ENCODE results near the gene ZKSCAN3.
"Not testable (repeated sequence)": the region's sequence is repeated elsewhere in the genome, so short reads cannot be mapped to it uniquely, and the experiment has no call there.

The ZKSCAN3 gene

GRCh38 chr6:28343898-28344677 lies 5.7 kb upstream of the ZKSCAN3 start:
- DNase-seq (ENCODE audit: low read depth in 2 of 2), result no peak

GRCh38 chr6:28345201-28345600 lies 4.5 kb upstream of the ZKSCAN3 start:
- no peak for DNase-seq (ENCODE audit: low read depth in 2 of 2)

- DNase-seq (ENCODE audit: low read depth in 2 of 2), result no peak
Observed at GRCh38 chr6:28347119-28347518, 2.6 kb upstream of the ZKSCAN3 start.

GRCh38 chr6:28349344-28349891 lies 329 bp upstream of the ZKSCAN3 start:
- DNase-seq (ENCODE audit: low read depth in 2 of 2), result no peak

- no peak for DNase-seq (ENCODE audit: low read depth in 2 of 2)
Observed at GRCh38 chr6:28351087-28351486, 1.3 kb downstream of the ZKSCAN3 start.

- DNase-seq (ENCODE audit: low read depth in 2 of 2), result no peak
Observed at GRCh38 chr6:28351493-28351925, 1.8 kb downstream of the ZKSCAN3 start.

- no peak for DNase-seq (ENCODE audit: low read depth in 2 of 2)
Observed at GRCh38 chr6:28353356-28353755, 3.6 kb downstream of the ZKSCAN3 start.

- no peak for DNase-seq (ENCODE audit: low read depth in 2 of 2)
Observed at GRCh38 chr6:28353981-28354676, 4.4 kb downstream of the ZKSCAN3 start.

GRCh38 chr6:28354688-28355554 lies 5.2 kb downstream of the ZKSCAN3 start:
- no peak for DNase-seq (ENCODE audit: low read depth in 2 of 2)

- DNase-seq (ENCODE audit: low read depth in 2 of 2), result peak in 1 of 2 donors; percentile 44
Observed at GRCh38 chr6:28355743-28356665, 6.3 kb downstream of the ZKSCAN3 start.

GRCh38 chr6:28356666-28357020 lies 6.9 kb downstream of the ZKSCAN3 start:
- no peak for DNase-seq (ENCODE audit: low read depth in 2 of 2)

GRCh38 chr6:28357036-28357435 lies 7.3 kb downstream of the ZKSCAN3 start:
- DNase-seq (ENCODE audit: low read depth in 2 of 2), result no peak

GRCh38 chr6:28359562-28359961 lies 9.8 kb downstream of the ZKSCAN3 start:
- DNase-seq (ENCODE audit: low read depth in 2 of 2), result not testable (repeated sequence)

- no peak for DNase-seq (ENCODE audit: low read depth in 2 of 2)
Observed at GRCh38 chr6:28360961-28361360, 11.2 kb downstream of the ZKSCAN3 start.

GRCh38 chr6:28365590-28365989 lies 15.8 kb downstream of the ZKSCAN3 start:
- DNase-seq (ENCODE audit: low read depth in 2 of 2), result not testable (repeated sequence)

- DNase-seq (ENCODE audit: low read depth in 2 of 2), result no peak
Observed at GRCh38 chr6:28368522-28368921, 18.8 kb downstream of the ZKSCAN3 start.

GRCh38 chr6:28369463-28369862 lies 19.7 kb downstream of the ZKSCAN3 start:
- DNase-seq (ENCODE audit: low read depth in 2 of 2), result no peak

- DNase-seq (ENCODE audit: low read depth in 2 of 2), result no peak
Observed at GRCh38 chr6:28370440-28370839, 20.7 kb downstream of the ZKSCAN3 start.

- no peak for DNase-seq (ENCODE audit: low read depth in 2 of 2)
Observed at GRCh38 chr6:28371280-28371679, 21.5 kb downstream of the ZKSCAN3 start.

GRCh38 chr6:28371706-28372451 lies 22.1 kb downstream of the ZKSCAN3 start:
- DNase-seq (ENCODE audit: low read depth in 2 of 2), result no peak

Data from stimulated activated CD4-positive, alpha-beta T cell treated with anti-CD3 and anti-CD28 coated beads, Interleukin-4, amount 100 ng/mL, for 48 hours (primary cell).